GM12891 (cell line): ENCODE measurements around the gene LRP1B.
"Not testable (repeated sequence)": the region's sequence is repeated elsewhere in the genome, so short reads cannot be mapped to it uniquely, and the experiment has no call there.

Experiments
- DNase-seq: peaks from one replicate; pipeline ENCODE4 v3.0.0; 2011; ENCODE audit warnings: low spot score; ENCODE audit not compliant: insufficient read length
- FAIRE-seq: peaks from 2 replicates; lab custom pipeline; 2011; peaks lifted over from hg19 to GRCh38; lab: Jason Lieb, UNC
- PAX5 ChIP-seq: IDR thresholded peaks from 2 replicates; pipeline ENCODE4 v1.6.1; 2011; ENCODE audit warnings: low read length, moderate library complexity, mild to moderate bottlenecking; ENCODE audit not compliant: insufficient read depth, severe bottlenecking
- POLR2A ChIP-seq: IDR thresholded peaks from 2 replicates; pipeline ENCODE4 v1.6.1; 2011; ENCODE audit warnings: low read depth, low read length, control low read depth
- POLR2AphosphoS5 ChIP-seq: IDR thresholded peaks from 2 replicates; pipeline ENCODE4 v1.6.1; 2011; ENCODE audit warnings: low read depth, low read length, control low read depth
- POU2F2 ChIP-seq: IDR thresholded peaks from 2 replicates; pipeline ENCODE4 v1.6.1; 2011; ENCODE audit warnings: low read depth, mild to moderate bottlenecking, control low read depth, low read length, moderate library complexity
- SPI1 ChIP-seq: IDR thresholded peaks from 2 replicates; pipeline ENCODE4 v1.6.1; 2011; ENCODE audit warnings: low read depth, low read length, control low read depth
- TAF1 ChIP-seq: IDR thresholded peaks from 2 replicates; pipeline ENCODE4 v1.6.1; 2011; ENCODE audit warnings: low read depth, low read length, control low read depth

LRP1B gene

GRCh38 chr2:140457483-140457882, 1673.3 kb downstream of the LRP1B start:
- DNase-seq (no peak), FAIRE-seq (no peak)
- TF ChIP-seq TAF1, result no peak
- TF ChIP-seq POLR2AphosphoS5, result no peak
- TF ChIP-seq POU2F2, result no peak
- no peak for TF ChIP-seq SPI1
- no peak for TF ChIP-seq POLR2A
- TF ChIP-seq PAX5, result no peak

GRCh38 chr2:140455315-140455714, 1675.5 kb downstream of the LRP1B start:
- FAIRE-seq (no peak), DNase-seq (no peak)
- no peak for TF ChIP-seq SPI1
- TF ChIP-seq POLR2AphosphoS5, result no peak
- no peak for TF ChIP-seq TAF1
- TF ChIP-seq POLR2A, result no peak
- TF ChIP-seq POU2F2, result no peak

GRCh38 chr2:140454717-140455116, 1676.1 kb downstream of the LRP1B start:
- DNase-seq, result no peak
- FAIRE-seq, result no peak
- no peak for TF ChIP-seq POLR2AphosphoS5
- TF ChIP-seq PAX5, result no peak
- no peak for TF ChIP-seq TAF1

GRCh38 chr2:140451324-140451723, 1679.5 kb downstream of the LRP1B start:
- TF ChIP-seq POLR2AphosphoS5 (no peak), TAF1 (no peak), POU2F2 (no peak), PAX5 (no peak), SPI1 (no peak), POLR2A (no peak)
- no peak for DNase-seq
- no peak for FAIRE-seq

- FAIRE-seq (no peak), DNase-seq (no peak)
- TF ChIP-seq POLR2AphosphoS5 (no peak), PAX5 (no peak), TAF1 (no peak), POU2F2 (no peak), SPI1 (no peak), POLR2A (no peak)
Observed at GRCh38 chr2:140442319-140442718, 1688.5 kb downstream of the LRP1B start.

- FAIRE-seq (no peak), DNase-seq (no peak)
- TF ChIP-seq PAX5 (no peak), POU2F2 (no peak), TAF1 (no peak), POLR2A (no peak), SPI1 (no peak), POLR2AphosphoS5 (no peak)
Observed at GRCh38 chr2:140440815-140441214, 1690.0 kb downstream of the LRP1B start.

GRCh38 chr2:140436936-140437335, 1693.9 kb downstream of the LRP1B start:
- DNase-seq (no peak), FAIRE-seq (no peak)
- no peak for TF ChIP-seq SPI1
- TF ChIP-seq POU2F2, result no peak
- no peak for TF ChIP-seq TAF1
- TF ChIP-seq POLR2AphosphoS5, result no peak
- no peak for TF ChIP-seq PAX5

- not testable (repeated sequence) for DNase-seq, FAIRE-seq
Observed at GRCh38 chr2:140427033-140427432, 1703.8 kb downstream of the LRP1B start.

GRCh38 chr2:140424471-140424870, 1706.3 kb downstream of the LRP1B start:
- no peak for TF ChIP-seq SPI1
- no peak for DNase-seq
- FAIRE-seq, result no peak

- no peak for FAIRE-seq
- DNase-seq, result no peak
- TF ChIP-seq PAX5, result no peak
Observed at GRCh38 chr2:140422759-140423158, 1708.1 kb downstream of the LRP1B start.

- no peak for FAIRE-seq
- DNase-seq, result no peak
- TF ChIP-seq POU2F2 (no peak), POLR2A (no peak), POLR2AphosphoS5 (no peak), SPI1 (no peak), TAF1 (no peak), PAX5 (no peak)
Observed at GRCh38 chr2:140417504-140417903, 1713.3 kb downstream of the LRP1B start.
